Activated CD4-positive, alpha-beta T cell treated with anti-CD3 and anti-CD28 coated beads, Interleukin-2, amount 50 U/mL, for 48 hours (primary cell): ENCODE data around the gene PHACTR3.

Source experiments
- DNase-seq, 2 experiments: peaks; one replicate each; pipeline ENCODE4 v3.0.0-alpha.2; 2020

PHACTR3 gene

GRCh38 chr20:59708326-59708725 is 104.0 kb downstream of the PHACTR3 start:
- DNase-seq = no peak

- no peak for DNase-seq
Measured at GRCh38 chr20:59709636-59710035, 105.3 kb downstream of the PHACTR3 start.

DNA sequence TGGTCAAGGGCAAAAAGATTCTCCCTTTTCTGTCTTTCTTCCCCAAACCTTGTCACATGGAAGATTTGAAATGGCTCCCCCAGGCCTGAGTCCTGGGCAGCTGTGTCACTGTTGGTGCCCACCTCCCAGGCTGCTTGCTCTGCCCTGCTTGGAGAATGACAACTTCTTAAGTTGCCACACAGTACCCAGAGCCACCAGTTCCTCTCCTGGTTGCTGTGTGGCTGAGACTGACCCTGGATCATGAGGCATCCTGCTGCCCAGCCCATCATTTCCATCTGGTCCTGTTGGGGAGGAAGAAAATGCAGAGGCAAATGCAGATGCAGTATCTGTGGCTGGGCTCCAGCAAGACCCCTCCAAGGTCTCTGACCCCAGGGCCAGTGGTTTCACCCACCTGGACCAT is 113.7 kb downstream of the PHACTR3 start:
- DNase-seq = no peak

DNA sequence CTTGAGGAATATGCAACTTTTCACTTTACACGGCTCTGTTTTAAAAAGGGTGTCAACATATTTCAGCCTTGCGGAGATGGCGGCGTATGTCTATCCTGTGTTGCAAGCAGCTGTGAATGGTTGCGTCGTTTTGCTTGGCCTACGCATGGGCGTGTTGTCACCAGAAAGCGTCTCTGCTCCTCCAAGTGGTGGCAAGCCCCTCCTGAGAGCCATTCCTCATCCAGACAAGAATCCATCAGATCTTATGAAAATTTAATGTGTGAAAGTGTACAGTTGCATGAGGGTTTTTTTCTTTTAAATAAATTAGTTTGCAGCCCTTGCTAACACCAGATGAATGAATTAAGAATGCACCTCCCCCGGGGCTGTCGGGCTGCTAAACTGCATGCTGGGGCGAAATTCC is 114.4 kb downstream of the PHACTR3 start:
- DNase-seq = no peak

- no peak for DNase-seq
Measured at GRCh38 chr20:59720013-59720412, 115.7 kb downstream of the PHACTR3 start.

GRCh38 chr20:59721386-59721785 is 117.0 kb downstream of the PHACTR3 start:
- DNase-seq = no peak

GRCh38 chr20:59723108-59723500 is 118.8 kb downstream of the PHACTR3 start:
- no peak for DNase-seq

DNA sequence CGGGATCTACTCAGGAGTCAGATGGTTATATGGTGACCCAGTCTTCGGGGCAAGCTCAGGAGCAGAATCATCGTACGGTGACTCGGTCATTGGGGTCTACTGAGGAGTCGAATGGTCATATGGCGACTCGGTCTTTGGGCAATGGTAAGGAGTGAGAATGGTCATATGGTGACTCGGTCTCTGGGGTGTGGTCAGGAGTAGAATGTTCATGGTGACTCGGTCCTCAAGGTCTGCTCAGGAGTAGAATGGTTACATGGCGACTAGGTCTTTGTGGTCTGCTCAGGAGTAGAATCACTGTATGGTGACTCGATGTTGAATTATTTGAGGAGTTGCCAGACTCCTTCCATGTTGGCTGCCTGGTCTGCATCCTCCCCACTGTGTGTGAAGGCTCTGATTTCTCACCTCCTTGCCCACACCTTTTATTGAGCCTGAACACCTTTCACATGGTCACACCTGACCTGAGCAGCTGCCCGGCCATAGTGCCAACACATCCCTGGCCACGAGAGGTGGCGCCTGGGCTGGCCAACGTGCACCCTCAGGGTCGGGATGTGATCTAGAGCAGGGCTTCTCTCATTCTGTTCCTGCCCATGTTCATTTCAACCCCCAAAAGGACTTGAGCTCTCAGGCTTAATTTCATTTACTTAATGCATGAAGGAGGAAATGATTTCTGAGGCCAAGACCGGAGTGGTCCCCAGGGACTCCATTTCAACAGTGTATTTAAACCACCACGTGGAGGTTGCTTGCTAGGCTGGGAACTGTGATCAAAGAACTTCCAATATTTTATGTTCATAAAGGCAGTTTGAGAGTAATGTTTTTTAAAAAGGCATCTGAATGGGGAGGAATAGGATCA is 119.5 kb downstream of the PHACTR3 start:
- DNase-seq = no peak

DNA sequence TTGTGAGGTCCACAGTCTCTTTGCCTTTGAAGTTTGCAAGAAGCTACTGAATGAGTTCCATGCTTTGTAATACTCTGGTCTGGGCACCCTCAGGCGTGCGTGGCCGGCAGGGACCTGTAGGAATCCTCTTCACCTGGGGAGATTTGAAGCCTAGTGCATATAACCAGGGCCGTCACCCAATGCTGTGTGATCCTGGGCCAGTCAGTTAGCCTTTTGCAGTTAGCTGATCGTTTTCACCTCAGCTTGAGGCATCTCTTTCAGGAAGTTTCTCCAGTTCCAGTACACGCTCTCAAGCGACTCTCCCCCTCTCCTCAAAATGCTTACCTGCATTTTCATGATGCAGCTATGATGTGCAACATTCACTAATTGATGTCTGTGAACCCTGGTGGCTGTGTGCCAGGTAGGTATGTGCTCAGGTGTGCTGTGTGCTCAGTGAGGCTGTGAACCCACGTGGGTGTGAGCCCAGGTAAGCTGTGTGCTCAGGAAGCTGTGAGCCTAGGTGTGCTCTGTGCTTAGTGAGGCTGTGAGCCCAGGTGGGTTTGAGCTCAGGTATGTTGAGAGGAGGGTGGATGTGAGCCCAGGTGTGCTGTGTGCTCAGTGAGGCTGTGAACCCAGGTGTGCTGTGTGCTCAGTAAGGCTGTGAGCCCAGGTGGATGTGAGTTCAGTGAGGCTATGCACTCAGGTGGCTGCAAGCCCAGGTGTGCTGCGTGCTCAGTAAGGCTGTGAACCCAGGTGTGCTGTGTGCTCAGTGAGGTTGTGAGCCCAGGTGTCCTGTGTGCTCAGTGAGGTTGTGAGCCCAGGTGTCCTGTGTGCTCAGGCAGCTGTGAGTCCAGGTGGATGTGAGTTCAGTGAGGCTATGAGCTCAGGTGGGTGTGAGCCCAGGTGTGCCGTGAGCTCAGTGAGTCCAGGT is 120.4 kb downstream of the PHACTR3 start:
- DNase-seq = no peak

DNA sequence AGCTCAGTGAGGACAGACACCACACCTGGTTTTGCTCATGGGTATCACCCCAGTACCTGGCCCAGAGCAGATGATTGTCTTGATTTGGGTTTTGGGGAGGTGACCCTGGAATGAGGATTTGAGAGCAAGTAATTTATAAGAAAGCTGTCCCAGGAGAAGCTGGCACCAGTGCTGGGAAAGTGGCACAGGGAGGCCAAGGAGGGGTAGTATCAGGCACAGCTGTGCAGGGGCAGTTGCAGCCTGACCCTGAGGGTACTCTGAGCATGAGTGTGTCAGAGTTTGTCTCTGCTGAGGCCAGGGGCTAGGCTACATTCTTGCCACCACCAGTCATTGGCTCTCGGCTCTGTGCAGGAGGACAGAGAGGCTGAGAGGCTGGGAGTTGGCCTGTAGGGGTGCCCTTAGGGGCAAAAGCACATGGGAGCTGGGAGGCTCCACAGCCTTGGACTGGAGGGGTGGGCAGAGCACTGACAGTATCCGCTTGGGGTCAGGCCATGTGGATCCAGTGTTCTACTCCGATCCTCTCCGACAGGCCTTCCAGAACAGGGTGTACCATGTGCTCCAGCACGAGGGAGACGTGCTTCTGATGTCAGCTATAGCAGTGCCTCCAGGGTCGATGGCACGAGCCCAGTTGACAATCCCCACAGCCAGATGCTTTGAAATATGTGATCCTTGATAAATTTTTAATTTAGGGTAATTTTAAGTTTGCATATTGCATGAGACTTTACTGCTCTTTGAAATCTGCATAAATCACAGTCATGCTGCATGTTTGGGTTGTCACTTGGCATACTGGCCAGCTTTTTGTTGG is 121.3 kb downstream of the PHACTR3 start:
- no peak for DNase-seq

DNA sequence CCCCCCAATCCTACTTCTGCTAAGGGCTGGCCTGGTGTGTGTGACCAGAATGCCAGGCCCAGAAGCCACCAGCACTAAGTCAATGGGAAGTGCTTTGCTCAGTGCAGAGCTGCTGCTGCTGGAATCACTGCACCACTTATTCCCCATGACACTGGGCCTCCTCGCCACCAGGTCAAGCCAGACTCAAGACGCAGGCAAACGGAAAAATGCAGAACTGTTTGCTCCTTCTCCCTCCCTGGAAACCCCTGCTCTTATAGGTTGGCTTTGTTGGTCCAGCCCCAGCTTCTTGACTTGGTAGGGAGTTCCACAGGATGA is 121.9 kb downstream of the PHACTR3 start:
- no peak for DNase-seq

- no peak for DNase-seq
Measured at GRCh38 chr20:59728722-59729430, 124.5 kb downstream of the PHACTR3 start.

DNA sequence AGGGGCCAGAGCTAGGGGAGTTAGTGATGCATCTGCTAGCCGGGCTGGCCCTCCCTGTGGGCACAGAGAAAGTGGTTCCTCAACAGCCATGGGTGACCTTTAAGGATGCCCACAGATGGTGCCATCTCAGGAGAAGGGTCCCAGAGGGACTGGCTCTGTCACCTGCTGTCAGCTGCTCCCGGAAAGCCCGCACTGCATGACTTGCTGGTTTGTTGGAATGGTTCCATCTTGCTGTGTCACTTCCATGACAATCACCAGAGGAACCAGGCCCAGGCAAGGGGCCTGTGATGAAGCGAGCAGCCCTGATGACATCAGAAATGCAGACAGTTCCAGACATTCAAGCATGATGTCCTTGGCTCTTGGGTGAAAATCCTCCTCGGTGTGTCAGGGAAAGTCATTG is 125.2 kb downstream of the PHACTR3 start:
- no peak for DNase-seq

DNA sequence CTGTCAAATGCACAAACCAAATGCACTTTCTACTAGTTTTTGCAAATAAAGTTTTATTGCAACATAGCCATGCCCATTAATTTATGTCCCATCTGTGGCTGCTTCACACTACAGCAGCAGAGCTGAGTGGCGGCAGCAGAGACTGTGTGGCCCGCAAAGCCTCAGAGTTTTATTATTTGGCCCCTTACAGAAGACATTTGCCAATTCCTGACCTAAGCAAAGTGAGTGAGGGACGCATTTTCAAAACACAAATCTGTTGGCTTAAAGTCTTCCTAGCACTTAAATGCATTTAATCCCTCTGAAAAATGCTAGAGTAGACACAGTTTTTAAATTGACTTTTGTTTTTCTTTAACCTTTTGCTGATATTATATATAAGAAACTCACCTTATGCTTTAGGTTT is 126.4 kb downstream of the PHACTR3 start:
- DNase-seq = no peak

GRCh38 chr20:59731376-59731775 is 127.0 kb downstream of the PHACTR3 start:
- DNase-seq = no peak

GRCh38 chr20:59733351-59733750 is 129.0 kb downstream of the PHACTR3 start:
- DNase-seq = no peak

DNA sequence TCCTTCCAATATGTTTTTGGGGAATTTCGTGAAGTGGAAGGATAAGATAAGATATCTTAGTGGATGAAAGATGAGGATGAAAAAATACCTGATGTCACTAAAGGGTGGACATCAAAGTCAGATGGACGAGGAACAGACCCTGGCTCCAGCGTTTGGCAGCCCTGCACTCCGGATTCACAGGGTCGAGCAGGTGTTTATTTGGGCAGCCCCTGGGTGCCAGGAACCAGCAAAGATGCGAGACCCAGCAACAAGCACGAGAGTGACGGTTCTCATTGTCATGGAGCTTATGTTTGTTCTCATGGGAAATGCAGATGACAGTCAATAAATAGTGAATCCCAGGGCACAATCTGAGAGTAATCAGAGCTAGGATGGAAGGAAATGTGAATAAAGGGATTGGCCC is 131.1 kb downstream of the PHACTR3 start:
- no peak for DNase-seq

GRCh38 chr20:59735917-59736316 is 131.6 kb downstream of the PHACTR3 start:
- DNase-seq = no peak

- DNase-seq = no peak
Measured at GRCh38 chr20:59736366-59736765, 132.0 kb downstream of the PHACTR3 start.

- DNase-seq = no peak
Measured at GRCh38 chr20:59737073-59737666, 132.8 kb downstream of the PHACTR3 start.

DNA sequence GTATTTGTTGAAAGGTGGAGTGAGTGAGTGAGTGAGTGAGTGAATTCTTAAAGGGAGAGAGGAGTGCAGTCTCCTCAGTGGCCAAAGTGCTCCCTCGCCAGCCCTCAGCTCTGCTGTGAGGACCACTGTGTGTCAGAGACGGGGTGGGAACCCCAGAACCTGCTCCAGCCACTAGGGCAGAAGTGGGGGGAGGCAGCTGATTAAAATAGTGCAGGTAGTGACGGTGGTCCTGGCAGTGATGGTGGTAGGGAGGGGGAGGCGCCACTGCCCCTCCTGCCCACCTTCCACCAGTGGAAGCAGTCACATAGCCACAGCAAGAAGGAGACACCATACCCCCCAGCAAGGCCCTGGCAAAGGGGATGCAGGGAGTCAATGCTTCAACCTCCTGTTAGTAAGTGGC is 133.5 kb downstream of the PHACTR3 start:
- no peak for DNase-seq

DNA sequence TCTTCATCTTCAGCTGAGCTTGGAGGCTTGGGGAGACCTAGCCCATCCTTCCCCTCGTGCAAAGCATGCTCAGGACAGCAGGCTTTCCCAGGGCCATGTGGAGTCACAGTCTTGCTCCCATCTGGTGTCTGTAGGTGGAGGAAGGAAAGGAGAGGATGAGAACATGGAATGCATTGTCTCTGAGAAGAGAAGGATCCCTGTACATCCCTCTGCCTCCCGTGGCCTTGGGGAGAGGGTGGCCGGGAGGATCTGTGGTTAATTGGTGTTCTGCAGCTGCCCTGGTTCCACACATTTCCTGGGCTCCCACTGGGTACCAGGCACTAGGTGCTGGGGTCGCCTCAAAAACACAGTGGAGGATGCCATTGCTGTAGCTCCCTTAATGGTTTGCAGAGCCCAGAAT is 134.5 kb downstream of the PHACTR3 start:
- DNase-seq = no peak
